ENCODE results near the gene GRAMD4.

GRAMD4 gene

GRCh38 chr22:46691571-46691970, 71.4 kb downstream of the GRAMD4 start:
- no peak overlapping the region for H3K4me2 ChIP-seq (ENCODE audit: low read depth, low read length)
- TF ChIP-seq CTCF (IDR thresholded peaks at IDR 0.05; ENCODE audit: low read length) = no peak
- TF ChIP-seq EZH2phosphoT487 (IDR thresholded peaks at IDR 0.05; ENCODE audit: low read length) = no peak
- no peak for TF ChIP-seq EZH2 (optimal IDR thresholded peaks at IDR 0.05; ENCODE audit: low read depth, low read length)
- H3K36me3 ChIP-seq (replicated peaks; ENCODE audit: insufficient read depth, low read length) = peaks cover 15% of the 10 kb centered on the region; the same call in 1 of the 2 replicates
- no peaks in the 10 kb centered on the region for H3K9me2 ChIP-seq (replicated peaks; ENCODE audit: insufficient read depth, low read length)
- H3K4me3 ChIP-seq (ENCODE audit: low read length) = no peak overlapping the region
- H4K20me1 ChIP-seq (ENCODE audit: insufficient read depth, low read length) = no peaks in the 10 kb centered on the region
- no peak overlapping the region for H3K9ac ChIP-seq (ENCODE audit: low read length)
- no peaks in the 10 kb centered on the region for H3K79me2 ChIP-seq (ENCODE audit: low read length)
- H3K4me1 ChIP-seq (ENCODE audit: low read length) = no peaks in the 10 kb centered on the region
- DNase-seq = no peak
- no peaks in the 10 kb centered on the region for H3F3A ChIP-seq (ENCODE audit: insufficient read depth, low read length)
- no peak overlapping the region for H3K27ac ChIP-seq (ENCODE audit: low read length)
- H3K27me3 ChIP-seq (replicated peaks; ENCODE audit: insufficient read depth, low read length) = no peaks in the 10 kb centered on the region
- H3K9me3 ChIP-seq (replicated peaks; ENCODE audit: insufficient read depth, low read length) = no peaks in the 10 kb centered on the region
- H2AFZ ChIP-seq (ENCODE audit: low read length) = no peak overlapping the region

GRCh38 chr22:46693634-46694415, 73.6 kb downstream of the GRAMD4 start:
- Histone ChIP-seq H3K79me2 (ENCODE audit: low read length) (0 out of 2 replicates have a peak, but pooled peaks cover 2% of the 10 kb centered on the region), H2AFZ (ENCODE audit: low read length) (no peak overlapping the region), H3F3A (ENCODE audit: insufficient read depth, low read length) (no peaks in the 10 kb centered on the region), H3K27me3 (replicated peaks; ENCODE audit: insufficient read depth, low read length) (no peaks in the 10 kb centered on the region), H3K4me3 (ENCODE audit: low read length) (no peak overlapping the region), H3K9me3 (replicated peaks; ENCODE audit: insufficient read depth, low read length) (no peaks in the 10 kb centered on the region), H3K9me2 (replicated peaks; ENCODE audit: insufficient read depth, low read length) (no peaks in the 10 kb centered on the region), H3K4me1 (ENCODE audit: low read length) (no peaks in the 10 kb centered on the region), H3K36me3 (replicated peaks; ENCODE audit: insufficient read depth, low read length) (peaks cover 9% of the 10 kb centered on the region; the same call in 1 of the 2 replicates), H3K27ac (ENCODE audit: low read length) (no peak overlapping the region), H3K9ac (ENCODE audit: low read length) (no peak overlapping the region), H4K20me1 (ENCODE audit: insufficient read depth, low read length) (no peaks in the 10 kb centered on the region), H3K4me2 (ENCODE audit: low read depth, low read length) (no peak overlapping the region)
- no peak for DNase-seq
- TF ChIP-seq EZH2 (optimal IDR thresholded peaks at IDR 0.05; ENCODE audit: low read depth, low read length) (no peak), EZH2phosphoT487 (IDR thresholded peaks at IDR 0.05; ENCODE audit: low read length) (no peak), CTCF (IDR thresholded peaks at IDR 0.05; ENCODE audit: low read length) (no peak)

GRCh38 chr22:46694416-46695170, 74.4 kb downstream of the GRAMD4 start:
- Histone ChIP-seq H3K27ac (ENCODE audit: low read length) (no peak overlapping the region), H3K36me3 (replicated peaks; ENCODE audit: insufficient read depth, low read length) (peaks cover 13% of the 10 kb centered on the region; the same call in 1 of the 2 replicates), H3K27me3 (replicated peaks; ENCODE audit: insufficient read depth, low read length) (no peaks in the 10 kb centered on the region), H4K20me1 (ENCODE audit: insufficient read depth, low read length) (no peaks in the 10 kb centered on the region), H3K4me2 (ENCODE audit: low read depth, low read length) (no peak overlapping the region), H3K9ac (ENCODE audit: low read length) (no peak overlapping the region), H3K79me2 (ENCODE audit: low read length) (0 out of 2 replicates have a peak, but pooled peaks cover 2% of the 10 kb centered on the region), H3F3A (ENCODE audit: insufficient read depth, low read length) (no peaks in the 10 kb centered on the region), H3K4me1 (ENCODE audit: low read length) (no peaks in the 10 kb centered on the region), H2AFZ (ENCODE audit: low read length) (no peak overlapping the region), H3K4me3 (ENCODE audit: low read length) (no peak overlapping the region), H3K9me3 (replicated peaks; ENCODE audit: insufficient read depth, low read length) (no peaks in the 10 kb centered on the region), H3K9me2 (replicated peaks; ENCODE audit: insufficient read depth, low read length) (no peaks in the 10 kb centered on the region)
- no peak for DNase-seq
- TF ChIP-seq EZH2 (optimal IDR thresholded peaks at IDR 0.05; ENCODE audit: low read depth, low read length) = no peak
- no peak for TF ChIP-seq EZH2phosphoT487 (IDR thresholded peaks at IDR 0.05; ENCODE audit: low read length)

Data from MM.1S (cell line).